HG03520 (cell line): Measurements from ENCODE around the gene KLHL33.
"Not testable (repeated sequence)": the region's sequence is repeated elsewhere in the genome, so short reads cannot be mapped to it uniquely, and the experiment has no call there.

Source experiments
- ATAC-seq: cut with Tn5 transposase; IDR thresholded peaks from one replicate; pipeline ENCODE4 v1.9.1; 2021; ENCODE audit warnings: mild to moderate bottlenecking, moderate library complexity; ENCODE audit not compliant: unreplicated experiment

KLHL33 gene

GRCh38 chr14:20452831-20453230 is 16.9 kb upstream of the KLHL33 start:
- not testable (repeated sequence) for ATAC-seq

- ATAC-seq, result no peak
These were observed 10.9 kb upstream of the KLHL33 start for GRCh38 chr14:20446889-20447288.

- ATAC-seq, result not testable (repeated sequence)
These were observed 7.7 kb upstream of the KLHL33 start for GRCh38 chr14:20443650-20444049.

GRCh38 chr14:20441461-20441860 is 5.5 kb upstream of the KLHL33 start:
- ATAC-seq, result no peak

- no peak for ATAC-seq
These were observed 4.9 kb upstream of the KLHL33 start for GRCh38 chr14:20440882-20441281.

GRCh38 chr14:20440465-20440864 is 4.5 kb upstream of the KLHL33 start:
- ATAC-seq, result no peak

GRCh38 chr14:20438664-20439063 is 2.7 kb upstream of the KLHL33 start:
- no peak for ATAC-seq

GRCh38 chr14:20436363-20436755 is 393 bp upstream of the KLHL33 start:
- ATAC-seq, result no peak

GRCh38 chr14:20434701-20435581 is 1.0 kb downstream of the KLHL33 start:
- ATAC-seq, result no peak

GRCh38 chr14:20429801-20430669 is 5.9 kb downstream of the KLHL33 start:
- no peak for ATAC-seq

GRCh38 chr14:20428802-20429201 is 7.2 kb downstream of the KLHL33 start:
- no peak for ATAC-seq

GRCh38 chr14:20428010-20428365 is 8.0 kb downstream of the KLHL33 start:
- ATAC-seq, result peak; percentile 31

GRCh38 chr14:20427231-20428009 is 8.5 kb downstream of the KLHL33 start:
- peak; percentile 59 for ATAC-seq

- ATAC-seq, result no peak
These were observed 11.1 kb downstream of the KLHL33 start for GRCh38 chr14:20424851-20425250.

GRCh38 chr14:20422886-20423285 is 13.1 kb downstream of the KLHL33 start:
- no peak for ATAC-seq

GRCh38 chr14:20421267-20421666 is 14.7 kb downstream of the KLHL33 start:
- ATAC-seq, result no peak

- ATAC-seq, result no peak
These were observed 16.5 kb downstream of the KLHL33 start for GRCh38 chr14:20419419-20419818.

- ATAC-seq, result no peak
These were observed 17.5 kb downstream of the KLHL33 start for GRCh38 chr14:20418501-20418909.

GRCh38 chr14:20417250-20418186 is 18.4 kb downstream of the KLHL33 start:
- ATAC-seq, result no peak

- ATAC-seq, result no peak
These were observed 19.7 kb downstream of the KLHL33 start for GRCh38 chr14:20416223-20416622.
